HUDEP-2 (cell line): Measurements from ENCODE around the gene ARHGEF10L.
A peak's percentile ranks its signal among the peaks of the same experiment; 100 is the strongest.
"Not testable (repeated sequence)": the region's sequence is repeated elsewhere in the genome, so short reads cannot be mapped to it uniquely, and the experiment has no call there.

Experiments
- DNase-seq, 76 experiments: peaks; one replicate each; lab custom pipeline; 2025; ENCODE audit not compliant: unreplicated experiment in 76 of 76; lab: John Stamatoyannopoulos, UW

Gene ARHGEF10L

DNA sequence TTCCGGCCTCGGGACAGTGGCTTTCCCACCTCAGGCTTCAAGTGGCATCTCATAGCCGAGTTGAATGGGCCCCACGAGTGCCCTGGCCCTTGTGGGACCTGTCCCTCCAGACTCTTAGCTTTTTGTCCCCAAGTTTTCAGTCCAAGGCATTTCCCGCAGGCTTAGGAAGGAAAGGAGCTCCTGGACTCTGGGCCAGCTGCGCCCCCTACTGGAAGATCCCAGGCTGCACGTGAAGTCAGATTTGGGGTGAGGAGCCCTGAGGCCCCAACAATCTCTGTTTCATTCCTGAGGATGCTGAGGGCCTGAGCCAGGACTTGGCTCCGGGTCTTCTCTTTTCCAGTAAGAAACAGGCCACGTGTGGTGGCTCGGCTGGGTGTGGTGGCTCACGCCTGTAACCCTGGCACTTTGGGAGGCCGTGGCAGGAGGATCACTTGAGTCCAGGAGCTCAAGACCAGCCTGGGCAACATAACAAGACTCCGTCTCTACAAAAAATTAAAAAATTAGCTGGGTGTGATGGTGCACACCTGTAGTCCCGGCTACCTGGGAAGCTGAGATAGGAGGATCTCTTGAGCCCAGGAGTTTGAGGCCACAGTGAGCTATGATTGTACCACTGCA is 67.4 kb downstream of the ARHGEF10L start:
- peak in 57 of 76 experiments; percentile 1 to 66 (median 30) for DNase-seq

DNA sequence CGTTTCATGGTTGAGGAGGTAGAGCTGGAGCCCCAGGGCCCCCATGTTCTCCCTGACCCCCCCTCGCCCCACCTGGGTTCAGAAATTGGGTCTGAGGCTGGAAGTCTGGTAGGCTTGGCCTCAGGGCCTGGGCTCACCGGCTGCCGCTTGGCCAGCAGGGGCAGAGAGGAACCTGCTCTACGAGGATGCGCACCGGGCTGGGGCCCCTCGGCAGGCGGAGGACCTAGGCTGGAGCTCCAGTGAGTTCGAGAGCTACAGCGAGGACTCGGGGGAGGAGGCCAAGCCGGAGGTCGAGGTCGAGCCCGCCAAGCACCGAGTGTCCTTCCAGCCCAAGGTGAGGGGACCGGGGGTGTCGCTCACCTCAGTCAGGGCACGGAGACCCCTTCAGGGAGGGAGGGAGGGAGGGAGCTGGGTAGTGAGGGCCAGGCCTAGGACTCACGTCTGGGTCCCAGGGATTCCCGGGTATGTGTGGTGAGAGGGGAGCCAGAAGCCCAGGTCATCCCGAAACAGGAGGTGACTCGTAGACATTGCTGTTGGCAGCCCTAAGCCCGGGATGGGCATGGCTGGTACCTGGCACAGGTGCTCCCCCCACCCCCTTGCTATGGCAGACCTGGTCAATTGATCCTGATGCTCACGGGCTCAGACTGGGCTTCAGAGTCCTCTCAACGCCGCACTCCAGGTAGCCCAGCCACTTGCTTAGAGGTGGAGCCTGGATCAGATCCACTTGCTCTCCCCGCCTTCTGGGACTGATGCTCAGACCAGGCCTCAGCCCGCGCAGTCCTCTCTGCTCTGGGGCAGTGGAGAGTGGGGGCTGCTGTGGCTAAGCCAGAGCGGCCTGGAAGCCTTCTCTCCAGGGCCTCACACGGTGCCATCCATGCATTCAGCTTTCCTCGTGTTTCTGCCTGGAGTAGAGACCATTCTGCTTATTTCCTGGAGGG is 68.4 kb downstream of the ARHGEF10L start:
- no peak for DNase-seq

DNA sequence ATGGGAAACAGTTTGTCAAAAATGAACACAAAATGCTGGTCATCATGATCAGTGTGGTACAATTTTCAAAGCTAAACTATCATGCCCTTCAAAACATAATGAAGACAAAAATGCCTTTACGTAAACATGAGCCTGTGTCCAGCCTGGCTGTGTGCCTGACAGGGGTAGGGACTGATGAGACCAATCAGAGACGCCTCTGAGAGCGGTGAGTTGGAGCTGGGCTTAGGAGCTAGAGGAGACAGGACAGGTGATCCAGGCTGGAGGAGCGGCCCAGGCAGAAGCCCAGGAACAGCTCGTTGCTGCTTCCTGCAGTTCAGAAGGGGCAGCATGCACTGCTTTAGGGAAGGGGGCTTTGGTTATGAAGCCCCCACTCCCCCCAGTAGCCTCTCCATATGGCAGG is 70.0 kb downstream of the ARHGEF10L start:
- no peak for DNase-seq

DNA sequence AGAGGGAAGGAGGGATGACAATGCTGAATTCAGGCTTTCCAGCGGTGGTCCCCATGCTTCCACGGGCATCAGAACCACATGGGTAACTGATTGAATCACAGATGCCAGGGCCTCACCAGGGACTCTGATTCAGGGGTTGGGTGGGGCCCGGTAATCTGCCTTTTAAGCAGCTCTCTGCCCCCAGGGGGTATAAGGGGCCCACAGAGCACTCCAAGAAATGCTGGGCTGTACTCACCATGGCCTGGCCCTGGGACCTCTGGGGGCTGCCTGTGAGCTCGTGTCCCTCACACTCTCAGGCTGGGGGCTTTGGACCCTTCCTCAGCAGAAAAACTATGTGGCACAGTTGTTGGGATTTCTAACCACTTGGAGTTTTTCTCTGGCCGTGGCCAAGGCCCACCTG is 70.6 kb downstream of the ARHGEF10L start:
- no peak for DNase-seq

DNA sequence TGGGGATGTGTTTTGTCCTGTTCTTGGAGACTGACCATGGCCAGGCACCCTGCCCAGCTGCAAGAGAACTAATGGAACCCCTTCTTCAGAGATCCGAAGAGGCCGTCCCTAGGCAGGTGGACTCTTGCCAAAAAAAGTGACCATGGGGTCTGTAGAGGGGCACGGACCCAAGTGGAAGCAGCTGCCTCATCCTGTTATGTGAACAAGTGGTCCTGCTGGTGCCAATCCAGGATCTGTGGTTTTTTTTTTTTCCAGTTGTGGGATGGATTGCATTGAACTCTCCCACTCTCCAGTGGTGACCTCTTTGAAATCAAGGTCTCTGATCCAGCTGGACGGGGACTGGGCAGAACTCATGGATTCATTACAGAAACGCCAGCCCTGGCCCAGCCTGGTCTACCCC is 71.2 kb downstream of the ARHGEF10L start:
- DNase-seq = no peak

DNA sequence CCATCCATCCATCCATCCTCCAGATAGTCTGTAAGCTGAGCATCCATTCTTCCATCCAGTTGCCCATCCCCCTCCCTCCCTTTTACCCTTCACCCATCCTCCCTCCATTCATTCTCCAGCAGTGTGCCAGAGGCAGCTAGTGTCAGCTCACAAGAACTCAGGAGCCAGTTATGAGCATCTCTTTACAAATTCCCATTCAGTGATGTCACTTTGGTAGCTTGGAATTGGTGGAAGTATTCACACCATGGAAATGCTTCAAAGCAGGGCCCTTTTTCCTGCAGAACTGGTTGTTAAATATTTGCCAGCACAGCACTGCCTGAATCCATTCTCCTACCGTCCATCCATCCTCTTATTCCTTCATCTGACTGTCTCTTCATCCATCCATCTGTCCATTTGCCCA is 72.5 kb downstream of the ARHGEF10L start:
- DNase-seq = no peak

DNA sequence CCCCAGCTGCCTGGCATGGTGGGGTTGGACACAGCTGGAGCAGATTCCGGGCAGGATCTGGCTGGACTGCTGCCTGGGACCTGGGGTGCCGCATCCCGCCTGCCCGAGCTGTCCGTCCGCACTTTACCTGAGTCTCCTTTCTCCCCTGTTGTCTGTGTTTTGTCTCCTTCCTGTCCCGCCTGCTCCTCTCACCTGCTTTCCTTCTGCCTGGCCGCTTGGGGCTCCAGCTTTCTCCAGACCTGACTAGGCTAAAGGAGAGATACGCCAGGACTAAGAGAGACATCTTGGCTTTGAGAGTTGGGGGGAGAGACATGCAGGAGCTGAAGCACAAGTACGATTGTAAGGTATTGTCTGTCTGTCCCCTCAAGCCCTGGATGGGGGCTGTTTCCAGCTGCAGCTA is 73.3 kb downstream of the ARHGEF10L start:
- DNase-seq = no peak

DNA sequence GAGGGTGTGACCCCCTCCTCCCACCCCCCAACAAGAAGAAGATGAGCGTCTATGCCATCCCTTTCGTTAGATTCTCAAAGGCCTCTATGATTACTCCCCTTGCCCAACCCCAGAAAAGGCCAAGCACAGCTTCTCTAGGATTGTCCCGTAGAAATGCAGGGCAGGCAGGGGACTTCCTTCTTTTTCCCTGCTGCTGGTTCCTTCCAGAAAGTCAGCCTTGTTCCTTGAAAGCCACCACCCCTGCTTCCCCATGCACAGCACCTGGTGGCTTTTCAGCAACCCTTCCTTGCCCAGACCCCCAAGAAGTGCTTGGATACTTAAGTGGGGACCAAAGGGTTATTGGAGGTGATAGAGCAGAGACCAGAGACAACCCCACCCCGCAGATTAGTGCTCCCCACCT is 75.1 kb downstream of the ARHGEF10L start:
- no peak for DNase-seq

DNA sequence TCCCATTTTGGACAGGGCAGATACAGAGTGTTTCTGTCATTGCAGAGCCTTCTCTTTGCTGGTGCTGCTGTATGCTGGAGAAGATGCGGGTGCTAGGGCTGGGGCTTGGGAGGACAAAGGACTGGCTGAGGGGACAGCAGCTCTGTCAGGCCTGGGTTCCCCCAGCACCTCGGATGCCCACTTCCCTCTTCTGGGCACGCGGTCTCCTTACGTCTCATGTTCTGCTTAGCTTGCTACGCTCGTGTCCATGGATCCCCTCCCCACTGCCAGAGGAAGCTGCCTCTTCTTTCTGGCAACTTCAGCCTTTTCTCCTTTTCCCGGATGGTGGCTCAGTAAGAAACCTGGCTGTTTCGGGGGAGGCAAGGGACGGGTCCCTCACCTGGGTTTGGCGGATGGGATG is 75.7 kb downstream of the ARHGEF10L start:
- no peak for DNase-seq

DNA sequence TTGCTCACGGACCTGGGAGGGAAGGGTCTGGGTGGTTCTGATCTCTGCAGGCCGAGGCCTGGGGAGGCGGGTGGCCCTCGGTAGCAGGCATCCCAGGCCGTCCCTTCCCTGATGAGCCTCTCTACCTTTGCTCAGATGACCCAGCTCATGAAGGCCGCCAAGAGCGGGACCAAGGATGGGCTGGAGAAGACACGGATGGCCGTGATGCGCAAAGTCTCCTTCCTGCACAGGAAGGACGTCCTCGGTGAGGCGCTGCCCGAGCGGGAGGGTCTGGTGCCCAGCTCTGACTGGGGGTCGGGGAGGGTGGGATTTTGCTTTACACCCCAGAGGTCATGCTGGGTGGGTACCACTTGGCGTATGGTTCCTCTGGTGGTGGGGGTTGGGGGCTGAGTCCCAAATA is 76.5 kb downstream of the ARHGEF10L start:
- no peak for DNase-seq

DNA sequence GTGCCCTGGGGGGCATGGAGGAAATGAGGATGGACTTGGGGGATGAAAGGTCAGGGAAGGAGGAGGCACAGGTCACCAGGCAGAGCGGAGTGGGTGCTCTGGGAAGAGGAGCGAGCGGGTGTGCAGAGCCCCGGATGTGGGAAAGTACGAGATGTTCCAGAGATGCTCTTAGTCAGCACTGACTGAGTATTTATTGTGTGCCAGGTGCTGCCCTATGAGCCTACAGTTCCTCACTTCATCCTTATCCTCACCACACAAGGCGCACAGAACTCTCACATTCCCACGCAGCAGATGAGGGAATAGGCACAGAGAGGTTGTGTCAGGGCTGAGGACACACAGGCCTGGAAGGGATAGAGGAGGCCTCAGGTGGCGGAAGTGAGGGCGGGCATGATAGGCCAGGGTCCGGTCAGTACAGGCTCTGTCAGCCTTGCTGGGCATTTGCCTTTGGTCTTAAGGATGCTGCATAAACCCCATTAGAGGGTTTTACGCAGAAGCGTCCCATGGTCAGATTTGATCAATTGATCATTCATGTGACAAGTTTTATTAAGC is 77.3 kb downstream of the ARHGEF10L start:
- no peak for DNase-seq

DNA sequence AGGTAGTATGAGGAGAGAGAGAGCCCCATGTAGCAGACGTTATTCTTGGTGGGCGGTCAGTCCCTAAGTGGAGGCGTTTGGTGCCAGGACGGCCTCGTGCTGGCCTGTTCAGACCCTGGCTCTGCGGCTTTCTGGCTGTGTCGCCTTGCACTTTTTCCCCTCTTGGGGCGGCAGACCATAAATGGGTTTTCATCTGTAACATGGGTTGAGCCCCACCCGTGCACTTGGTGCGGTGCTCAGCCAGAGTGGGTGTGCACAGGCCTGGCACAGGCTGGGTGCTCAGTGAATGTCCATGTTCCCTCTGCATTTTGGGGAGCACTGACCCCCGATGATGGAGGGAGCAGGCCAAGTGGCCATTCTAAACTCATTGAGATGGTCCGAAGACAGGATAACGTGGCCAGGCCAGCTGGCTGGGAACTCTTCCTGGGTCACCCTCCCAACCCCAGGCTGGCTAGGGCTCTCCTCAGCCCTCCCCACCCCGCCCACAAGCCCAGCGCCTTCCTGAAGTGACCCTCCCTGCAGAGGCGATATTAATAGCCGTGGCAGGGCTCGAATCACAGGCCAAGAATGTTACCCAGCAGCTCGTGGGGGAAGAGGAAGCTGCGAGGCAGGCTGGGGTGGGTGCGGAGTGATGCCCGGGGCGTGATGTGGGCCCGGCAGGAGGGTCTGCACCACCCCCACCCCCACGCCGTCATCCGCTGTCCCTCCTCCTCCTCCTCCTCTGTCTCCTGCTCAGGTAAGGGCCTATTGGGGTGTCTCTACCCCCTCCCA is 78.5 kb downstream of the ARHGEF10L start:
- DNase-seq = no peak

DNA sequence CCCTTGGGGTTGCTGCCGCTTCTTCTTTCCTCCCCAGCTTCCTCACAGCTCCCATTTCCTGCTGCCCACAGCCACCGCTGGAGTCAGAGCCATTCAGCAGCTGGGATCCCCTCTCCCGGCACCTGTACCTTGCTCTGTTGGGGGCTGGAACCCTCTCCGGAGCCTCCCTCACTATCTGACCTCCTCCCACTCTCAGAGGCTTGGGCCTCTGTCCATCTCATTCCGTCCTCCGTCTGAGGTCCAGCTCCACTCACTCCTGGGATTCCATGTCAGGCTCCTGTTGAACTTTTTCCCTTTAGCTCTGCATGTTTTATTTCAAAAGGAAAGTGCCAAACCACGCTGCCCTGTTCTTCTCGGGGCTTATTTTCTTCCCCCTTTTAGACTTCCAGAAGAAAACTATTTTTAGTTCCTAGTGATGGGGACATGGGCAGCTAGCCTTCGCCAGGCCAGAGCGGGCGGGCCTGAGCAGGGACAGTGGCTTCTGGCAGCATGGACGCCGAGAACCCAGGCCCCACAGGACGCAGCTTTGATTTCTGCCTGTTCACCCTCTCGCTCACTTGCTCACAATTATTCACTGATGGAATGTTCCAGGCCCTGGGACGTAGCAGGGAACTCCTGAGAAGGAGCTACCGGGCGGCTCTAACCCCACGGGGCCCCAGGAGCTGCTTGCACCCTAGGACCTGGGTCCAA is 79.2 kb downstream of the ARHGEF10L start:
- no peak for DNase-seq

DNA sequence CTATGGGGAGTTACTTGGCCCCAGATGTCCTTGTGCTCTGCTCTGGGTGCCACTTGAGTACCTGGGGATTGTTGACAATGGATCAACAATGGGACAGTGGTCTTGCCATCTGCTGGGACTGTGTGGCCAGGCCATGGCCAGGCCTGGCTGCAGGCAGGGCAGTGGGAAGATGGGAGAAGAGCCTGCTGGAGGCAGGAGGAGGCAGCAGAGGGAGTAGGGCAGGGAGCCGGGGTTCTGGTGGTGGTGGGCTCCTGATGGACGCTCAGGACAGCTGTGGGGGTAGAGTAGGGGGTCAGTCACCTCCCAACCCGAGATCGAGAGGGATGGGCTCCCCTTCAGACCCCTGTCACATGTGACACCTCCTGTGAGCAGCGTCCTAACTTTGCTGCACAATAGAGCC is 81.0 kb downstream of the ARHGEF10L start:
- no peak for DNase-seq

DNA sequence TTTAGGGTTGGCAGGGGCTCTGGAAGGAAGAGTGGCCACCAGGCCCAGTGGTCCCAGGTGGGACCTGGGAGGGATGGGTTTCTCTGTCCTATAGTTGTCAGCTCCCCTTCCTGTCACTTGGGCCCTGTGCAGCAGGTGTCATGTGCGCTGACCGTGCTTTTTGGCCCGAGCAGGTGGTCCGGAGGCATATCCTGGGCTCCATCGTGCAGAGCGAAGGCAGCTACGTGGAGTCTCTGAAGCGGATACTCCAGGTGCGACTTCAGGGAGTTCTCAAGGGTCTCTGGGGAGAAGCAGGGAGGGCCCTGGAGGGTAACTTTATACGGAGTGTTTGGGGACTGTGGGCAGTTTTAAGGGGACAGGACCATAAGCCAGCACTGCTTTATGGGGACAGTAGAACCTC is 82.2 kb downstream of the ARHGEF10L start:
- DNase-seq = no peak

DNA sequence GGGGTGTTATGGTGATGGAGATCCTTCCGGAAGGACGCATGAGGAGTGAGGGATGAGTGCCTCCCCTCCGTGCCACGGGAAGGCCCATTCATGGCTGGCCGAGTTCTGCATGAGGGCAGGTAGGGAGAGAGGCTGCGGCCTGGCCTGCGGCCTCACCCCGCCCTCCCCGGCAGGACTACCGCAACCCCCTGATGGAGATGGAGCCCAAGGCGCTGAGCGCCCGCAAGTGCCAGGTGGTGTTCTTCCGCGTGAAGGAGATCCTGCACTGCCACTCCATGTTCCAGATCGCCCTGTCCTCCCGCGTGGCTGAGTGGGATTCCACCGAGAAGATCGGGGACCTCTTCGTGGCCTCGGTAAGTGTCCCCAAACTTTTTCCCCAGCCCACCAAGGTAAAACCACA is 83.3 kb downstream of the ARHGEF10L start:
- DNase-seq = no peak

DNA sequence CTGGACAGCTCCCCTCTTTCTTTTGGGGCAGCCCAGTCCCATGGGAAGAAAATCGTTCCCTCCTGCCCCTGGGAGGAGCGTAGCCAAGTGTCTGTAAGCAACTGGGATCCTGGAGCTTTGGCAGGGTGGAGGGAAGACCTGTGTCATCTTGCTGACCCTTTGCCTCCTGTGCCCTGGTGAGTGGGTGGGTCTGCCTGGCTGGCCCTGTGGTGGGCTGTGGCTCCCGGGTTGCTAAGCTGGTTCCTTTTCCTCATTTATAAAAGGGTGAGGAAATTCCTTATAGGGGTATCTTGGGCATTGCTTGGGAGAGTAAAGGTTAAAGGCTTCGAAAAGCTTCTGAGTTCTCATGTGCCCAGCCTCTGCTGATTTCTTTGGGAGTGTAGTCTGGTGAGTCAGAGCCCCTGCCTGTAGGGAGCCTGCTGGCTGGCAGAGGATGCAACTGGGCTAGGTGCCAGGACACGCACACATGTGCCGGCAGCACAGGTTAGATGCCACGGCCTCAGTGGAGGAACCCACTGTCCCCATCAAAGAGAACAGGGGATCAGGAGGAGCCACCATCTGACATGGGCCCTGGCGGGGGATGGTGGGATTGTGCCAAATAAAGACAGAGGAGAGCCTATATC is 85.2 kb downstream of the ARHGEF10L start:
- peak in 1 of 76 experiments; percentile 12 for DNase-seq

DNA sequence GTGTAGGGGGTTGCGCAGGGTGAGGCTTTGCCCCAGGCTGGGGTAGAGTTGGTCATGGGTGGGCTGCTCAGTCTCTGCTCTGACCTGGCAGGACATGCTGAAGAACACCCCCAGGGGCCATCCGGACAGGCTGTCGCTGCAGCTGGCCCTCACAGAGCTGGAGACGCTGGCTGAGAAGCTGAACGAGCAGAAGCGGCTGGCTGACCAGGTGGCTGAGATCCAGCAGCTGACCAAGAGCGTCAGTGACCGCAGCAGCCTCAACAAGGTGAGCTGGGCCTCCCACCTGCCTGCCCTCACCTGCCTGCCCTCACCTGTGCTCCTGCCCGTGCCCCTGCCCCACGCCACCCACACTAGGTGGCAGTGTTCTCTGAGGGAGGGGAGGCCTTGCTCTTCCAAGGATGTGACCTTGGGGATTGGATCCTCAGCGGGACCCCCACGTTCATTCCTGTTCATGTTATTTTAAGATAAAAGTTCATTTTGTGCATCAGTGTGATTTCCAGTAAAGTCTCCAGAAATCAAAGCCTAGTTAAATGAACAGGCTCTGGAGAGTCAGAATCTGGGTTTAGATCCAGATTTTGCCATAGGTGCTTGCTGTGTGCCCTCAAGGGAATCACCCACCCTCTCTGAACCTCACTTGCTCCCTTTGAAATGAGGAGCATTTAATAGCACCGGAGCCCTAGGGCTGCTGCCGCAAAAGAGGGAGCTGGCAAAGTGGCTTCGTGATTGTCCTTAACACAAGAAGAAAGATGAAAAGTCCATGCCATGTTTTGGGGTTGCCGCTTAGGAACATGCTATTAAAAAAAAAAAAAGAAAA is 87.9 kb downstream of the ARHGEF10L start:
- DNase-seq = no peak

DNA sequence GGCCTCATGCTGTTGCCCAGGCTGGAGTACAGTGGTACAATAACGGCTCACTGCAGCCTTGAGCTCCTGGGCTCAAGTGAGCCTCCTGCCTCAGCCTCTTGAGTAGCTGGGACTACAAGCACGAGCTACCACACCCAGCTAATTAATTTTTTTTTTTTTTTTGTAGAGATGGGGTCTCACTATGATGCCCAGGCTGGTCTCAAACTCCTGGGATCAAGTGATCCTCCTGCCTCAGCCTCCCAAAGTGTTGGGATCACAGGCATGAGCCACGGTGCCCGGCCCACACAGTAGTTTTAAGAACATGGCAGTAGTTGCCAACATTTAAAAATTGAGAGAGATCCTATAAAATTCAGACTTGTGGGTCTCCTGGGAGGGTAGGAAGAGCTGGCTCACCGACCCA is 89.5 kb downstream of the ARHGEF10L start:
- not testable (repeated sequence) for DNase-seq
